Endothelial cell of umbilical vein (primary cell): ENCODE results near the gene UBASH3B. TPM values are rescaled to one million over a fixed set of nuclear protein-coding genes. Genes with fewer than 3 reads are reported as not detected.

ENCODE experiments used
- BruUV-seq: library from RNA; stranded (reverse); fragments of 400-500 nt; replicated peaks from 2 replicates; lab custom pipeline; 2021; lab: Mats Ljungman, UMichigan
- CTCF ChIA-PET: fragments of 300-600, 350-600 bp; sonication (Branson Sonifier 250); formaldehyde crosslinking; loops from one replicate; lab custom pipeline; 2021; ENCODE audit warnings: antibody characterized with exemption, inconsistent platforms; lab: Charles Lee
- POLR2A ChIA-PET: fragments of 300-600, 350-600 bp; sonication (Branson Sonifier 250); formaldehyde crosslinking; loops from one replicate; lab custom pipeline; 2021; ENCODE audit warnings: antibody characterized with exemption, inconsistent platforms; lab: Charles Lee
- DNase-seq: peaks from one replicate; pipeline ENCODE4 v3.0.0-alpha.2; 2011; ENCODE audit warnings: low read depth, low spot score
- FAIRE-seq: peaks from 2 replicates; lab custom pipeline; 2011; peaks lifted over from hg19 to GRCh38; lab: Jason Lieb, UNC
- H2AFZ ChIP-seq: 2 replicates; pipeline ENCODE4 v1.6.0; 2012; ENCODE audit warnings: low read depth, low read length, control low read depth, inconsistent platforms
- H3K27ac ChIP-seq: 2 replicates; pipeline ENCODE4 v1.5.1; 2011; ENCODE audit warnings: low read depth, mild to moderate bottlenecking, control low read depth, low read length, moderate library complexity; ENCODE audit not compliant: insufficient read depth
- H3K27me3 ChIP-seq, 2 experiments: 2 replicates each; pipeline versions ENCODE4 v1.6.0 to v1.6.1; 2011; ENCODE audit warnings: low read length in 2 of 2, mixed read lengths in 1 of 2; ENCODE audit not compliant: control insufficient read depth in 2 of 2, insufficient read depth in 2 of 2
- H3K36me3 ChIP-seq, 2 experiments: 2 replicates in 1 of 2; 3 replicates in 1 of 2; pipeline ENCODE4 v1.5.1; 2011; ENCODE audit warnings: low read length in 2 of 2, mild to moderate bottlenecking in 1 of 2, moderate library complexity in 1 of 2; ENCODE audit not compliant: control insufficient read depth in 2 of 2, insufficient read depth in 2 of 2; ENCODE audit errors: extremely low read depth in 1 of 2
- H3K4me1 ChIP-seq: 3 replicates; pipeline ENCODE4 v1.5.1; 2011; ENCODE audit warnings: mild to moderate bottlenecking, low read length; ENCODE audit not compliant: control insufficient read depth, insufficient read depth; ENCODE audit errors: extremely low read depth
- H3K4me2 ChIP-seq: 2 replicates; pipeline ENCODE4 v1.6.1; 2011; ENCODE audit warnings: low read length, control low read depth, mixed read lengths; ENCODE audit not compliant: insufficient read depth
- H3K4me3 ChIP-seq, 3 experiments: fragments of 200-600 bp in 1 of 3; sonication (generic), shearing (Covaris generic) in 1 of 3; replicated peaks in 1 of 3; 2 replicates each; pipeline ENCODE4 v1.5.1; 2011 to 2016; ENCODE audit warnings: control low read depth in 3 of 3, low read length in 3 of 3, mild to moderate bottlenecking in 2 of 3, inconsistent platforms in 1 of 3, low read depth in 1 of 3, moderate library complexity in 1 of 3; ENCODE audit not compliant: insufficient read depth in 1 of 3
- H3K79me2 ChIP-seq: 2 replicates; pipeline ENCODE4 v1.6.0; 2012; ENCODE audit warnings: low read length, inconsistent platforms; ENCODE audit not compliant: control insufficient read depth, insufficient read depth
- H3K9ac ChIP-seq: replicated peaks from 2 replicates; pipeline ENCODE3; 2011; ENCODE audit warnings: low read length, control low read depth; ENCODE audit not compliant: insufficient read depth; ENCODE audit errors: extremely low read depth
- H3K9me1 ChIP-seq: replicated peaks from 3 replicates; pipeline ENCODE4 v1.6.0; 2011; ENCODE audit warnings: mild to moderate bottlenecking, low read length; ENCODE audit not compliant: control insufficient read depth, insufficient read depth; ENCODE audit errors: extremely low read depth
- H3K9me3 ChIP-seq: replicated peaks from 2 replicates; pipeline ENCODE4 v1.5.1; 2012; ENCODE audit warnings: low read length, inconsistent platforms; ENCODE audit not compliant: control insufficient read depth, insufficient read depth
- H4K20me1 ChIP-seq: replicated peaks from 2 replicates; pipeline ENCODE3; 2011; ENCODE audit warnings: mild to moderate bottlenecking, low read length; ENCODE audit not compliant: control insufficient read depth, insufficient read depth; ENCODE audit errors: extremely low read depth
- EZH2 ChIP-seq: IDR thresholded peaks from 2 replicates; pipeline ENCODE4 v1.6.1; 2012; ENCODE audit warnings: borderline replicate concordance, low read depth, mild to moderate bottlenecking, moderate library complexity, low read length, inconsistent platforms; ENCODE audit not compliant: severe bottlenecking
- FOS ChIP-seq: IDR thresholded peaks from 2 replicates; pipeline ENCODE4 v1.6.1; 2011; ENCODE audit warnings: mild to moderate bottlenecking, low read length, moderate library complexity, borderline replicate concordance; ENCODE audit not compliant: insufficient read depth
- GATA2 ChIP-seq: IDR thresholded peaks from 2 replicates; pipeline ENCODE4 v1.7.0; 2011; ENCODE audit warnings: low read depth, mild to moderate bottlenecking, moderate library complexity, mixed read lengths, low read length; ENCODE audit not compliant: insufficient read length, insufficient read depth
- JUN ChIP-seq: IDR thresholded peaks from 2 replicates; pipeline ENCODE4 v1.6.1; 2011; ENCODE audit warnings: borderline replicate concordance, low read depth; ENCODE audit not compliant: insufficient read length, insufficient read depth
- MYC ChIP-seq: IDR thresholded peaks from one replicate; pipeline ENCODE4 v1.6.1; 2011; ENCODE audit warnings: mild to moderate bottlenecking, low read depth, low read length
- POLR2AphosphoS5 ChIP-seq: IDR thresholded peaks from 2 replicates; pipeline ENCODE4 v1.6.1; 2012; ENCODE audit warnings: low read depth, mild to moderate bottlenecking, control low read depth, low read length, moderate library complexity; ENCODE audit not compliant: insufficient read depth
- dilution Hi-C: fragments of 300-500 bp; cut with MboI; formaldehyde crosslinking; loops from one replicate; pipeline ENCODE4 v1.15.0; 2019; ENCODE audit warnings: low sequenced_read_pairs; ENCODE audit not compliant: extremely low pct_ligation_motif_present
- intact Hi-C: fragments of 100-400 bp; cut with micrococcal nuclease; formaldehyde crosslinking; loops from one replicate; pipeline ENCODE4 v1.10.0; 2022
- polyA plus RNA-seq, 4 experiments: library from polyadenylated mRNA; depleted of rRNA in 3 of 4; stranded (reverse) in 3 of 4; unstranded in 1 of 4; fragments of >200 nt; gene quantifications; 2 replicates each; pipeline versions ENCODE4 v1.2.1 to v1.2.3, GENCODE V29; 2011 to 2012; ENCODE audit warnings: missing spikeins in 1 of 4
- total RNA-seq: library from RNA; stranded (reverse); gene quantifications from 2 replicates; pipeline ENCODE4 v1.2.3, GENCODE V29; 2021
- TF ChIP-seq, protein P1 (sequence below), 2 donors: IDR thresholded peaks; 1 replicate in 1 of 2; 2 replicates in 1 of 2; pipeline ENCODE4 v1.5.1; 2011; ENCODE audit warnings: low read length in 2 of 2, mild to moderate bottlenecking in 2 of 2, moderate library complexity in 2 of 2, control low read depth in 1 of 2, inconsistent platforms in 1 of 2, low read depth in 1 of 2; ENCODE audit not compliant: insufficient read depth in 1 of 2; ENCODE audit errors: extremely low read depth in 1 of 2
- TF ChIP-seq, protein P2 (sequence below): IDR thresholded peaks from 2 replicates; pipeline ENCODE4 v1.6.1; 2011; ENCODE audit not compliant: insufficient read depth, insufficient read length

The UBASH3B gene
- total and polyA plus RNA-seq, 2 donors (not counting 3 experiments of a cell fraction or from before 2014, with no cell fraction given) = 23.7 to 38.1 TPM

DNA sequence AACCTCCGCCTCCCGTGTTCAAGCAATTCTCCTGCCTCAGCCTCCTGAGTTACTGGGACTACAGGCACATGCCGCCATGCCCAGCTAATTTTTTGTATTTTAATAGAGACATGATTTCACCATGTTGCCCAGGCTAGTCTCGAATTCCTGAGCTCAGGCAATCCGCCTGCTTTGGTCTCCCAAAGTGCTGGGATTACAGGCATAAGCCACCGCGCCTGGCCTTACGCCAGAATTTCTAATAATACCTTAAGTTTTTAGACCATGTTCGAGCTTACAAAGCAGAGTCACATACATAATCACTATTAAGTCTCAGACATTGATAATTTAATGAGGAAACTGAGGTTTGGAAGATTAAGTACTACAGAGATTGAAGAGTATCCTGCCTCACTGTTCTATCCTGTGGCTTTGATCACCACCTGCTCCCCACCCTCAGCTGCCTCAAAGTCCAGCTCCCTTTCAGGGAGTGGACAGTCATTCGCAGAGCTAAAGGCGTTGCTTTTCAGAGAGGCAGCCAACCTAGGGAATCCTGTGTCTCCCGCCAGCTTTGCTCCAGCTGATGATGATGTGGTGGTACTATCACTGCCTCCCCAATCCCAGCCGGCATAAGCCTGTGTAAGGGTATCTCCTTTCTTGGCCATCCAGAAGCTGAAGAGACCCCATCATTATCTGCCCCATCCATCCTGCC is 7.7 kb downstream of the UBASH3B start:
- ChIA-PET CTCF (interaction anchor here (1.0 to 1.6 kb wide), 4 partner anchors 9 to 129 kb away, joined by 3 to 4 read pairs (median 4); no protein-coding TSS in a partner anchor), POLR2A (no interaction called here)
- DNase-seq = no peak
- Histone ChIP-seq H3K27ac (no peak overlapping the region), H3K9me1 (no peaks in the 10 kb centered on the region), H3K9ac (no peak overlapping the region), H3K27me3 (no peaks in the 10 kb centered on the region), H3K4me1 (no peaks in the 10 kb centered on the region), H2AFZ (no peak overlapping the region), H3K9me3 (no peaks in the 10 kb centered on the region), H3K36me3 (no peaks in the 10 kb centered on the region), H4K20me1 (no peaks in the 10 kb centered on the region), H3K79me2 (peaks cover 45% of the 10 kb centered on the region), H3K4me2 (no peak overlapping the region), H3K4me3 (no peak overlapping the region)
- no peak for TF ChIP-seq JUN
- intact Hi-C loops (no loop called here), dilution Hi-C loops (no loop called here)
- no TSS peak for BruUV-seq
- no peak for FAIRE-seq

DNA sequence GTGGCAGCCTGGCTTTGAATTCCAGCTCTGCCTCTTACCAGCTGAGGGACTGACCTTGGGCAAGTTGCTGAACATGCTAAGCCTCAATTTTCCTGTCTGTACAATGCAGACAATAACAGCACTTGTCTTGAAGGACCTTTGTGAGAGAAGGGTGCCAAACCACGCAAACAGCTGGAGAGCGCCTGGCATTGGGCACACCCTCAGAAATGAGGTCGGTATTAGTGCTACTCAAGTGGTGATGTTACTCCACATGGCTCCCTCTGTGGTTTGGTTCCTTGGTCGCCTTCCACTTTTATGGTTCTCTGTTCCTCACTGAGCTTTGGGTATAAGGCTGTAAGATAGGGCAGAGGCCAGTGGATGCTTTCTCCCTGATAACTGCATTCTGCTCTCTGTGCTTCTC is 8.2 kb downstream of the UBASH3B start:
- CTCF ChIA-PET = interaction anchor here (1.0 to 1.6 kb wide), 6 partner anchors 8 to 128 kb away, joined by 3 to 5 read pairs (median 4); no protein-coding TSS in a partner anchor
- no peak for FAIRE-seq
- dilution Hi-C loops = no loop called here

More for the DNA sequence above, 8.2 kb downstream of the UBASH3B start:
- no peak for DNase-seq
- H3K9ac ChIP-seq = no peak overlapping the region
- H3K27me3 ChIP-seq = no peaks in the 10 kb centered on the region
- no peaks in the 10 kb centered on the region for H4K20me1 ChIP-seq
- no peaks in the 10 kb centered on the region for H3K9me1 ChIP-seq
- H2AFZ ChIP-seq = no peak overlapping the region
- no peak overlapping the region for H3K4me2 ChIP-seq
- no TSS peak for BruUV-seq
- no peak overlapping the region for H3K27ac ChIP-seq
- H3K4me3 ChIP-seq = no peak overlapping the region
- peaks cover 3% of the 10 kb centered on the region for H3K4me1 ChIP-seq
- H3K36me3 ChIP-seq = no peaks in the 10 kb centered on the region
- no peaks in the 10 kb centered on the region for H3K9me3 ChIP-seq
- H3K79me2 ChIP-seq = peaks cover 41% of the 10 kb centered on the region
- POLR2A ChIA-PET = no interaction called here
- intact Hi-C loops = no loop called here
- TF ChIP-seq FOS (no peak), JUN (no peak), MYC (no peak), EZH2 (no peak), GATA2 (no peak), POLR2AphosphoS5 (no peak)
- TF ChIP-seq, protein P1, sequence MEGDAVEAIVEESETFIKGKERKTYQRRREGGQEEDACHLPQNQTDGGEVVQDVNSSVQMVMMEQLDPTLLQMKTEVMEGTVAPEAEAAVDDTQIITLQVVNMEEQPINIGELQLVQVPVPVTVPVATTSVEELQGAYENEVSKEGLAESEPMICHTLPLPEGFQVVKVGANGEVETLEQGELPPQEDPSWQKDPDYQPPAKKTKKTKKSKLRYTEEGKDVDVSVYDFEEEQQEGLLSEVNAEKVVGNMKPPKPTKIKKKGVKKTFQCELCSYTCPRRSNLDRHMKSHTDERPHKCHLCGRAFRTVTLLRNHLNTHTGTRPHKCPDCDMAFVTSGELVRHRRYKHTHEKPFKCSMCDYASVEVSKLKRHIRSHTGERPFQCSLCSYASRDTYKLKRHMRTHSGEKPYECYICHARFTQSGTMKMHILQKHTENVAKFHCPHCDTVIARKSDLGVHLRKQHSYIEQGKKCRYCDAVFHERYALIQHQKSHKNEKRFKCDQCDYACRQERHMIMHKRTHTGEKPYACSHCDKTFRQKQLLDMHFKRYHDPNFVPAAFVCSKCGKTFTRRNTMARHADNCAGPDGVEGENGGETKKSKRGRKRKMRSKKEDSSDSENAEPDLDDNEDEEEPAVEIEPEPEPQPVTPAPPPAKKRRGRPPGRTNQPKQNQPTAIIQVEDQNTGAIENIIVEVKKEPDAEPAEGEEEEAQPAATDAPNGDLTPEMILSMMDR (IDR thresholded peaks at IDR 0.05; ENCODE audit: extremely low read depth in 1 of 2, insufficient read depth in 1 of 2, low read depth in 1 of 2, low read length in 2 of 2) = no peak
- TF ChIP-seq, protein P2, sequence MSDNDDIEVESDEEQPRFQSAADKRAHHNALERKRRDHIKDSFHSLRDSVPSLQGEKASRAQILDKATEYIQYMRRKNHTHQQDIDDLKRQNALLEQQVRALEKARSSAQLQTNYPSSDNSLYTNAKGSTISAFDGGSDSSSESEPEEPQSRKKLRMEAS = no peak
